HEK293 (cell line): ENCODE measurements around the gene PDXK.

Experiments
- CTCF ChIA-PET: fragments of 350-600 bp; formaldehyde crosslinking; extraction: SDS; loops from one replicate; lab custom pipeline; 2021; ENCODE audit warnings: antibody characterized with exemption; lab: Yijun Ruan, JAX
- POLR2A ChIA-PET: fragments of 300-600 bp; formaldehyde crosslinking; extraction: SDS; loops from one replicate; lab custom pipeline; 2020; ENCODE audit warnings: antibody characterized with exemption, inconsistent platforms; lab: Yijun Ruan, JAX
- H3K27ac ChIP-seq: fragments of 200-500 bp; sonication (Bioruptor generic); 2 replicates; pipeline ENCODE4 v1.5.1; 2014; ENCODE audit warnings: low read depth, low read length, control low read depth, inconsistent platforms; ENCODE audit errors: extremely low read depth
- H3K36me3 ChIP-seq, 2 experiments: fragments of 200-500 bp in 1 of 2; sonication (Bioruptor generic) in 1 of 2; 1 replicate in 1 of 2; 2 replicates in 1 of 2; pipeline ENCODE4 v1.5.1; 2014 to 2017; ENCODE audit warnings: inconsistent platforms in 2 of 2, low read length in 2 of 2; ENCODE audit not compliant: control insufficient read depth in 2 of 2, insufficient read depth in 1 of 2
- H3K4me1 ChIP-seq: fragments of 200-500 bp; sonication (Bioruptor generic); 2 replicates; pipeline ENCODE4 v1.5.1; 2014; ENCODE audit warnings: mild to moderate bottlenecking, low read length, inconsistent platforms; ENCODE audit not compliant: control insufficient read depth, insufficient read depth
- H3K4me3 ChIP-seq: 2 replicates; pipeline ENCODE4 v1.5.1; 2011; ENCODE audit warnings: low read depth, mild to moderate bottlenecking, control low read depth, low read length, moderate library complexity
- H3K9me3 ChIP-seq: fragments of 200-500 bp; sonication (Bioruptor generic); 2 replicates; pipeline ENCODE4 v1.5.1; 2014; ENCODE audit warnings: low read depth, low read length, inconsistent platforms; ENCODE audit not compliant: control insufficient read depth, insufficient read depth
- BCL11A ChIP-seq: fragments of 450-650 bp; formaldehyde crosslinking; IDR thresholded peaks from 2 replicates; pipeline ENCODE4 v1.5.1; 2016; ENCODE audit warnings: low read depth, missing biosample characterization, missing genetic modification characterization
- GFI1B ChIP-seq: fragments of 450-650 bp; formaldehyde crosslinking; IDR thresholded peaks from 2 replicates; pipeline ENCODE4 v1.5.1; 2016; ENCODE audit warnings: missing biosample characterization, missing genetic modification characterization
- KLF10 ChIP-seq: fragments of 450-650 bp; IDR thresholded peaks from 2 replicates; pipeline ENCODE4 v1.5.1; 2018; ENCODE audit warnings: missing biosample characterization, mild to moderate bottlenecking, missing genetic modification characterization
- KLF8 ChIP-seq: fragments of 450-650 bp; formaldehyde crosslinking; IDR thresholded peaks from 2 replicates; pipeline ENCODE4 v1.5.1; 2016; ENCODE audit warnings: missing biosample characterization, missing genetic modification characterization
- OVOL3 ChIP-seq: fragments of 450-650 bp; formaldehyde crosslinking; IDR thresholded peaks from 2 replicates; pipeline ENCODE4 v1.5.1; 2016; ENCODE audit warnings: missing biosample characterization, missing genetic modification characterization
- SCRT2 ChIP-seq: fragments of 450-650 bp; formaldehyde crosslinking; IDR thresholded peaks from 2 replicates; pipeline ENCODE4 v1.5.1; 2016; ENCODE audit warnings: missing biosample characterization, missing genetic modification characterization
- SP7 ChIP-seq: fragments of 450-650 bp; formaldehyde crosslinking; IDR thresholded peaks from 2 replicates; pipeline ENCODE4 v1.5.1; 2016; ENCODE audit warnings: missing biosample characterization, missing genetic modification characterization
- ZIC2 ChIP-seq: fragments of 450-650 bp; formaldehyde crosslinking; IDR thresholded peaks from 2 replicates; pipeline ENCODE4 v1.5.1; 2016; ENCODE audit warnings: missing biosample characterization, missing genetic modification characterization
- ZNF114 ChIP-seq: fragments of 450-650 bp; formaldehyde crosslinking; IDR thresholded peaks from 2 replicates; pipeline ENCODE4 v1.5.0; 2017; ENCODE audit warnings: missing biosample characterization, missing genetic modification characterization
- ZNF140 ChIP-seq: fragments of 450-650 bp; formaldehyde crosslinking; IDR thresholded peaks from 2 replicates; pipeline ENCODE4 v1.5.1; 2016; ENCODE audit warnings: missing biosample characterization, missing genetic modification characterization
- ZNF157 ChIP-seq: fragments of 450-650 bp; formaldehyde crosslinking; IDR thresholded peaks from 2 replicates; pipeline ENCODE4 v1.5.1; 2016; ENCODE audit warnings: missing biosample characterization, missing genetic modification characterization
- ZNF266 ChIP-seq: fragments of 450-650 bp; formaldehyde crosslinking; IDR thresholded peaks from 2 replicates; pipeline ENCODE4 v1.5.1; 2016; ENCODE audit warnings: missing biosample characterization, missing genetic modification characterization, low read depth
- ZNF473 ChIP-seq: fragments of 450-650 bp; formaldehyde crosslinking; IDR thresholded peaks from 2 replicates; pipeline ENCODE4 v1.5.1; 2017; ENCODE audit warnings: missing biosample characterization, missing genetic modification characterization
- ZNF48 ChIP-seq: fragments of 450-650 bp; formaldehyde crosslinking; IDR thresholded peaks from 2 replicates; pipeline ENCODE4 v1.5.1; 2016; ENCODE audit warnings: missing biosample characterization, missing genetic modification characterization
- ZNF514 ChIP-seq: fragments of 450-650 bp; formaldehyde crosslinking; IDR thresholded peaks from 2 replicates; pipeline ENCODE4 v1.5.1; 2016; ENCODE audit warnings: missing biosample characterization, missing genetic modification characterization
- ZNF560 ChIP-seq: fragments of 450-650 bp; formaldehyde crosslinking; IDR thresholded peaks from 2 replicates; pipeline ENCODE4 v1.5.1; 2017; ENCODE audit warnings: missing biosample characterization, missing genetic modification characterization, borderline replicate concordance
- ZNF585B ChIP-seq: fragments of 450-650 bp; formaldehyde crosslinking; IDR thresholded peaks from 2 replicates; pipeline ENCODE4 v1.5.1; 2016; ENCODE audit warnings: missing biosample characterization, missing genetic modification characterization
- ZNF600 ChIP-seq: fragments of 450-650 bp; formaldehyde crosslinking; IDR thresholded peaks from 2 replicates; pipeline ENCODE4 v1.5.1; 2016; ENCODE audit warnings: missing biosample characterization, missing genetic modification characterization
- ZNF701 ChIP-seq: fragments of 450-650 bp; formaldehyde crosslinking; IDR thresholded peaks from 2 replicates; pipeline ENCODE4 v1.5.1; 2016; ENCODE audit warnings: missing biosample characterization, missing genetic modification characterization
- ZNF830 ChIP-seq: fragments of 450-650 bp; IDR thresholded peaks from 2 replicates; pipeline ENCODE4 v1.5.0; 2018; ENCODE audit warnings: missing biosample characterization, missing genetic modification characterization, low read depth, mild to moderate bottlenecking, moderate library complexity
- ZSCAN16 ChIP-seq: fragments of 450-650 bp; formaldehyde crosslinking; IDR thresholded peaks from 2 replicates; pipeline ENCODE4 v1.5.1; 2016; ENCODE audit warnings: missing biosample characterization, missing genetic modification characterization
- TF ChIP-seq, protein P1 (sequence below): IDR thresholded peaks from 2 replicates; pipeline ENCODE4 v1.6.1; 2011; ENCODE audit warnings: mild to moderate bottlenecking, low read depth, low read length, borderline replicate concordance
- TF ChIP-seq, protein P2 (sequence below): fragments of 450-650 bp; IDR thresholded peaks from 2 replicates; pipeline ENCODE4 v1.5.1; 2018; ENCODE audit warnings: missing biosample characterization, mild to moderate bottlenecking, missing genetic modification characterization
- TF ChIP-seq, protein P3 (sequence below): fragments of 450-650 bp; formaldehyde crosslinking; IDR thresholded peaks from 2 replicates; pipeline ENCODE4 v1.5.1; 2016; ENCODE audit warnings: missing biosample characterization, missing genetic modification characterization
- TF ChIP-seq, protein P4 (sequence below): fragments of 450-650 bp; formaldehyde crosslinking; IDR thresholded peaks from 2 replicates; pipeline ENCODE4 v1.5.1; 2017; ENCODE audit warnings: missing biosample characterization, missing genetic modification characterization
- TF ChIP-seq, protein P5 (sequence below): fragments of 450-650 bp; formaldehyde crosslinking; IDR thresholded peaks from 2 replicates; pipeline ENCODE4 v1.5.1; 2016; ENCODE audit warnings: missing biosample characterization, missing genetic modification characterization

The PDXK gene

DNA sequence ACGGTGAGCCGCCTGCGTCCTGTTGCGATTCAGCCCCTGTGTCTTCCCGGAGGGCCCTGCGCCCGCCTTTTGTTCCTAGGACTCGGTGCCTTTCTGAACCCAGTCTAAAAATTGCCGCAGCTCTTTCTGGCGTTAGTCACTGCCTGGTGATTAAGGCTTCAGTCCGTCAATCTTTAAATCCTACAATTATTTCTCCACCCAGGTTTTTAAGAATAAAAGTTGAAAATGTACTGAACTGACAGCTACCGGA lies 16.2 kb upstream of the PDXK start:
- H3K4me3 ChIP-seq: no peak overlapping the region
- ChIA-PET CTCF (interaction anchor here (2.3 kb wide), 1 partner anchor 26 kb away, joined by 12 read pairs; no protein-coding TSS in a partner anchor), POLR2A (no interaction called here)
- no peaks in the 10 kb centered on the region for H3K4me1 ChIP-seq
- H3K36me3 ChIP-seq: no peaks in the 10 kb centered on the region
- TF ChIP-seq ZNF830 (tag by site-specific recombination): no peak
- TF ChIP-seq OVOL3: no peak
- no peak for TF ChIP-seq ZNF701
- TF ChIP-seq, protein P1, sequence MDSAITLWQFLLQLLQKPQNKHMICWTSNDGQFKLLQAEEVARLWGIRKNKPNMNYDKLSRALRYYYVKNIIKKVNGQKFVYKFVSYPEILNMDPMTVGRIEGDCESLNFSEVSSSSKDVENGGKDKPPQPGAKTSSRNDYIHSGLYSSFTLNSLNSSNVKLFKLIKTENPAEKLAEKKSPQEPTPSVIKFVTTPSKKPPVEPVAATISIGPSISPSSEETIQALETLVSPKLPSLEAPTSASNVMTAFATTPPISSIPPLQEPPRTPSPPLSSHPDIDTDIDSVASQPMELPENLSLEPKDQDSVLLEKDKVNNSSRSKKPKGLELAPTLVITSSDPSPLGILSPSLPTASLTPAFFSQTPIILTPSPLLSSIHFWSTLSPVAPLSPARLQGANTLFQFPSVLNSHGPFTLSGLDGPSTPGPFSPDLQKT: no peak
- no peak for TF ChIP-seq ZNF473 (tag by site-specific recombination)
- no peak for TF ChIP-seq ZNF140 (tag by site-specific recombination)
- TF ChIP-seq ZNF114 (tag by site-specific recombination): no peak
- no peak for TF ChIP-seq KLF10 (tag by site-specific recombination)
- no peak for TF ChIP-seq ZNF48
- H3K27ac ChIP-seq: no peak overlapping the region
- H3K9me3 ChIP-seq: no peaks in the 10 kb centered on the region

DNA sequence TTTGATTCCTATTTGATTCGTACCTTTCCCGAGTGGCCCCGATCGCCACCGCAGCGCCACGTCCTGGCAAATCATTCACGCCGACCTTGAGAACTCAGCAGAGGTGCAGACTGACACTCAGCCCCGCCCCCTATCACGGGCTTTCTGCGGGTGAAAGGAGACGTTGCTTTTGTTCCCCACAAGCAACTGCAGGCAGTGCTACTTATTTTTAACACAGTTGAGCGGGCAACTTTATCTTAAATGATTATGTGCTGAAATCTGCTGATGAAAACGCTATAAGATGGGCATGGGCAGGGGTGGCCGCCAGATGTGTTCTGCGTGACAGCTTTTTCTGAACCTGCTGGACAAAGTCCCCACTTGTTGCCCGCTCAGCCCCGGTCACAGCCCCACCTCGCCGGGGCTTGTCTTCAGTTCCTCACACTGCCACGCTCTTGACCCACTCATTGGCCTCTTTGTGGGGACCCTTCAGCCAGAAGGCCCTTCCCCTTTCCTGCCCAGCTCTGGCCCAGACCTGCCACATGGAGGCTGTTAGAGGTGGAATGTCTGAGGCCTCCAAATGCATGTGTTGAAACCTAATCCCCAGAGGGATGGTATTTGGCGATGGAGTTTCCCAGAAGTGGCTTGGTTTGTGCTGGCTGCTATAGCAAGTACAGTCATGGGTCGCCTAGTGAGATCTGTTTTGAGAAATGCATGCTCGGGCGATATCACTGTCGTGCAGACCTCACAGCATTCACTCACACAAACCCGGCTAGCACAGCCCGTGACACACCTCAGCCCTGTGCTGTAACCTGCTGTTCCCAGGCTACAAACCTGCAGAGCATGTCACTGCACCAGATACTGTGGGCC lies 15.7 kb upstream of the PDXK start:
- no peaks in the 10 kb centered on the region for H3K36me3 ChIP-seq
- TF ChIP-seq ZNF157 (tag by site-specific recombination) (no peak), GFI1B (no peak), SP7 (tag by site-specific recombination) (no peak), ZNF600 (tag by site-specific recombination) (no peak), ZNF514 (tag by site-specific recombination) (no peak), ZSCAN16 (no peak), ZNF560 (tag by site-specific recombination) (no peak), BCL11A (tag by site-specific recombination) (no peak), ZNF585B (tag by site-specific recombination) (no peak), KLF8 (tag by site-specific recombination) (no peak), ZNF266 (tag by site-specific recombination) (no peak), SCRT2 (tag by site-specific recombination) (peak; percentile 85), ZIC2 (tag by site-specific recombination) (peak; percentile 70; the same call in 1 of the 2 replicates)
- TF ChIP-seq, protein P2, sequence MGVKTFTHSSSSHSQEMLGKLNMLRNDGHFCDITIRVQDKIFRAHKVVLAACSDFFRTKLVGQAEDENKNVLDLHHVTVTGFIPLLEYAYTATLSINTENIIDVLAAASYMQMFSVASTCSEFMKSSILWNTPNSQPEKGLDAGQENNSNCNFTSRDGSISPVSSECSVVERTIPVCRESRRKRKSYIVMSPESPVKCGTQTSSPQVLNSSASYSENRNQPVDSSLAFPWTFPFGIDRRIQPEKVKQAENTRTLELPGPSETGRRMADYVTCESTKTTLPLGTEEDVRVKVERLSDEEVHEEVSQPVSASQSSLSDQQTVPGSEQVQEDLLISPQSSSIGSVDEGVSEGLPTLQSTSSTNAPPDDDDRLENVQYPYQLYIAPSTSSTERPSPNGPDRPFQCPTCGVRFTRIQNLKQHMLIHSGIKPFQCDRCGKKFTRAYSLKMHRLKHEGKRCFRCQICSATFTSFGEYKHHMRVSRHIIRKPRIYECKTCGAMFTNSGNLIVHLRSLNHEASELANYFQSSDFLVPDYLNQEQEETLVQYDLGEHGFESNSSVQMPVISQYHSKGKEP: 0 out of 2 replicates have a peak, but pooled peaks have one; percentile 18
- TF ChIP-seq, protein P3, sequence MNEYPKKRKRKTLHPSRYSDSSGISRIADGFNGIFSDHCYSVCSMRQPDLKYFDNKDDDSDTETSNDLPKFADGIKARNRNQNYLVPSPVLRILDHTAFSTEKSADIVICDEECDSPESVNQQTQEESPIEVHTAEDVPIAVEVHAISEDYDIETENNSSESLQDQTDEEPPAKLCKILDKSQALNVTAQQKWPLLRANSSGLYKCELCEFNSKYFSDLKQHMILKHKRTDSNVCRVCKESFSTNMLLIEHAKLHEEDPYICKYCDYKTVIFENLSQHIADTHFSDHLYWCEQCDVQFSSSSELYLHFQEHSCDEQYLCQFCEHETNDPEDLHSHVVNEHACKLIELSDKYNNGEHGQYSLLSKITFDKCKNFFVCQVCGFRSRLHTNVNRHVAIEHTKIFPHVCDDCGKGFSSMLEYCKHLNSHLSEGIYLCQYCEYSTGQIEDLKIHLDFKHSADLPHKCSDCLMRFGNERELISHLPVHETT (tag by site-specific recombination): no peak
- TF ChIP-seq, protein P4, sequence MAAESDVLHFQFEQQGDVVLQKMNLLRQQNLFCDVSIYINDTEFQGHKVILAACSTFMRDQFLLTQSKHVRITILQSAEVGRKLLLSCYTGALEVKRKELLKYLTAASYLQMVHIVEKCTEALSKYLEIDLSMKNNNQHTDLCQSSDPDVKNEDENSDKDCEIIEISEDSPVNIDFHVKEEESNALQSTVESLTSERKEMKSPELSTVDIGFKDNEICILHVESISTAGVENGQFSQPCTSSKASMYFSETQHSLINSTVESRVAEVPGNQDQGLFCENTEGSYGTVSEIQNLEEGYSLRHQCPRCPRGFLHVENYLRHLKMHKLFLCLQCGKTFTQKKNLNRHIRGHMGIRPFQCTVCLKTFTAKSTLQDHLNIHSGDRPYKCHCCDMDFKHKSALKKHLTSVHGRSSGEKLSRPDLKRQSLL (tag by site-specific recombination): no peak
- TF ChIP-seq, protein P5, sequence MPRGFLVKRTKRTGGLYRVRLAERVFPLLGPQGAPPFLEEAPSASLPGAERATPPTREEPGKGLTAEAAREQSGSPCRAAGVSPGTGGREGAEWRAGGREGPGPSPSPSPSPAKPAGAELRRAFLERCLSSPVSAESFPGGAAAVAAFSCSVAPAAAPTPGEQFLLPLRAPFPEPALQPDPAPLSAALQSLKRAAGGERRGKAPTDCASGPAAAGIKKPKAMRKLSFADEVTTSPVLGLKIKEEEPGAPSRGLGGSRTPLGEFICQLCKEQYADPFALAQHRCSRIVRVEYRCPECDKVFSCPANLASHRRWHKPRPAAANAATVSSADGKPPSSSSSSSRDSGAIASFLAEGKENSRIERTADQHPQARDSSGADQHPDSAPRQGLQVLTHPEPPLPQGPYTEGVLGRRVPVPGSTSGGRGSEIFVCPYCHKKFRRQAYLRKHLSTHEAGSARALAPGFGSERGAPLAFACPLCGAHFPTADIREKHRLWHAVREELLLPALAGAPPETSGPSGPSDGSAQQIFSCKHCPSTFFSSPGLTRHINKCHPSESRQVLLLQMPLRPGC (tag by site-specific recombination): no peak
- no peak overlapping the region for H3K4me3 ChIP-seq
- no peaks in the 10 kb centered on the region for H3K4me1 ChIP-seq
- no peaks in the 10 kb centered on the region for H3K9me3 ChIP-seq
- no peak overlapping the region for H3K27ac ChIP-seq
- POLR2A ChIA-PET: no interaction called here
- CTCF ChIA-PET: interaction anchor here (2.3 kb wide), 1 partner anchor 25 kb away, joined by 12 read pairs; no protein-coding TSS in a partner anchor
